ENCODE data around the gene KLK14. TPM values are rescaled to one million over a fixed set of nuclear protein-coding genes. Genes with fewer than 3 reads are reported as not detected.

Gene KLK14
- total RNA-seq, 3 donors from 2014 or later: 0.79 to 1.4 (median 1.2) TPM

GRCh38 chr19:51119611-51120010 is 36.9 kb upstream of the KLK14 start:
- Mint-ChIP-seq H3K4me1 (ENCODE audit: low read depth) (peaks cover 68% of the 10 kb centered on the region), H3K4me3 (no peak overlapping the region), H3K27me3 (ENCODE audit: low read depth) (peaks cover 3% of the 10 kb centered on the region), H3K9me3 (no peaks in the 10 kb centered on the region), H3K36me3 (ENCODE audit: insufficient read depth) (no peaks in the 10 kb centered on the region)
- ATAC-seq (no peak), DNase-seq (no peak)

GRCh38 chr19:51119101-51119500 is 36.4 kb upstream of the KLK14 start:
- DNase-seq (no peak), ATAC-seq (no peak)
- H3K36me3 Mint-ChIP-seq (ENCODE audit: insufficient read depth): no peaks in the 10 kb centered on the region
- H3K9me3 Mint-ChIP-seq: no peaks in the 10 kb centered on the region
- peaks cover 3% of the 10 kb centered on the region for H3K27me3 Mint-ChIP-seq (ENCODE audit: low read depth)
- peaks cover 65% of the 10 kb centered on the region for H3K4me1 Mint-ChIP-seq (ENCODE audit: low read depth)
- H3K4me3 Mint-ChIP-seq: no peak overlapping the region

GRCh38 chr19:51116736-51117286 is 34.1 kb upstream of the KLK14 start:
- ATAC-seq: no peak
- no peak overlapping the region for H3K4me3 Mint-ChIP-seq
- H3K9me3 Mint-ChIP-seq: no peaks in the 10 kb centered on the region
- DNase-seq: no peak
- H3K4me1 Mint-ChIP-seq (ENCODE audit: low read depth): peaks cover 42% of the 10 kb centered on the region
- no peaks in the 10 kb centered on the region for H3K36me3 Mint-ChIP-seq (ENCODE audit: insufficient read depth)
- peaks cover 3% of the 10 kb centered on the region for H3K27me3 Mint-ChIP-seq (ENCODE audit: low read depth)

- Mint-ChIP-seq H3K27me3 (ENCODE audit: low read depth) (peaks cover 3% of the 10 kb centered on the region), H3K4me1 (ENCODE audit: low read depth) (peaks cover 39% of the 10 kb centered on the region), H3K9me3 (no peaks in the 10 kb centered on the region), H3K4me3 (no peak overlapping the region), H3K36me3 (ENCODE audit: insufficient read depth) (no peaks in the 10 kb centered on the region)
- ATAC-seq: peak; percentile 91 to 93
- DNase-seq: no peak
These were observed 31.5 kb upstream of the KLK14 start for GRCh38 chr19:51114087-51114729.

DNA sequence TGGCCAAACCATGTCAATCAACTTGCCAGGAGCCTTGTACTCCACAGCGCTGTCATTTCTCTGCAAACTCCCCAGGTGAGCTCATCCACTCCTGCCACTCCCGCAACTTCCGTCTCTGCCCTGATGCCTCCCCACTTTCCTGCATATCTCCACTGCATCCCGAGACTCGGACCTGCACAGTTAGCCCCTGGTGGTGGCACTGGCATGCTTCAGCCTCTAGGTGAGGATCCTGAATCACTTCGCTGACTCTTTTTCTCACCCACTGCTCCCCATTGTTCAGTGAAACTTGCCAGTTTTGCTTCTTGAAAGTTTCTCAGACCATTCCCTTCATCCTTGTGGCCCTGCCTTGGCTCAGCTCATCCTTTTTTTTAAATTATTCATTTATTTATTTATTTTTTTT is 28.9 kb upstream of the KLK14 start:
- Mint-ChIP-seq H3K27me3 (ENCODE audit: low read depth) (peaks cover 3% of the 10 kb centered on the region), H3K36me3 (ENCODE audit: insufficient read depth) (peaks cover 1% of the 10 kb centered on the region), H3K9me3 (no peaks in the 10 kb centered on the region), H3K4me3 (no peak overlapping the region), H3K4me1 (ENCODE audit: low read depth) (peaks cover 43% of the 10 kb centered on the region)
- ATAC-seq: no peak
- DNase-seq: no peak

DNA sequence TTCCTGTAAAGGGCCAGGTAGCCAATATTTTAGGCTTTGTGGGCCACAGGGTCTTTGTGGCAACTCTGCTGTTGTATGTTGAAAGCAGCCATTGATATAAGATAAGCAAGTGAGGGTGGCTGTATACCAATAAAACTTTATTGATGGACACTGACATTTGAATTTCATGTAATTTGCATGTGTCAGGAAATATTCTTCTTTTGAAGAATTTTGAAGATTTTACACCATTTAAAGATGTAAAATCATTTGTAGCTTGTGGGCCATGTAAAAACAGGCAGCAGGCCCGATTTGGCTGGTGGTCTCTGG is 27.9 kb upstream of the KLK14 start:
- H3K36me3 Mint-ChIP-seq (ENCODE audit: insufficient read depth): peaks cover 5% of the 10 kb centered on the region

DNA sequence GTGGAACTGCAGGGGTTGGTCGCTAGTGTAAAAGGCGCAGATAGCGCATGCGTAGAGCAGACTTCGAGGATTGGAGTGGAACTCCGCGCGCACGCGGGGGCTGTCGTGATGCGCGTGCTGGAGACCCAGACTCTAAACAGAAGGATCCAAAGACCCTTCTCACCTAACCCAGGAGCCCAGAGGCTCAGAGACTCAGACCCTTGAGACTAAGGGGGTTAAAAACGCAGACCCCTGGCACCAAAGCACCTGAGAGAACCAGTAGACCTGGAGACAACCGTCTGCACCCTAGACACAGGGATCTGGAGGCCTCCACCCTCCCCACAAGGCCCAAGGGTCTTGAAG is 26.1 kb upstream of the KLK14 start:
- H3K27me3 Mint-ChIP-seq (ENCODE audit: low read depth): no peaks in the 10 kb centered on the region

More for the DNA sequence above, 27.9 kb upstream of the KLK14 start:
- DNase-seq: no peak
- Mint-ChIP-seq H3K27me3 (ENCODE audit: low read depth) (no peaks in the 10 kb centered on the region), H3K4me3 (no peak overlapping the region), H3K9me3 (no peaks in the 10 kb centered on the region), H3K4me1 (ENCODE audit: low read depth) (peaks cover 41% of the 10 kb centered on the region)
- no peak for ATAC-seq

DNA sequence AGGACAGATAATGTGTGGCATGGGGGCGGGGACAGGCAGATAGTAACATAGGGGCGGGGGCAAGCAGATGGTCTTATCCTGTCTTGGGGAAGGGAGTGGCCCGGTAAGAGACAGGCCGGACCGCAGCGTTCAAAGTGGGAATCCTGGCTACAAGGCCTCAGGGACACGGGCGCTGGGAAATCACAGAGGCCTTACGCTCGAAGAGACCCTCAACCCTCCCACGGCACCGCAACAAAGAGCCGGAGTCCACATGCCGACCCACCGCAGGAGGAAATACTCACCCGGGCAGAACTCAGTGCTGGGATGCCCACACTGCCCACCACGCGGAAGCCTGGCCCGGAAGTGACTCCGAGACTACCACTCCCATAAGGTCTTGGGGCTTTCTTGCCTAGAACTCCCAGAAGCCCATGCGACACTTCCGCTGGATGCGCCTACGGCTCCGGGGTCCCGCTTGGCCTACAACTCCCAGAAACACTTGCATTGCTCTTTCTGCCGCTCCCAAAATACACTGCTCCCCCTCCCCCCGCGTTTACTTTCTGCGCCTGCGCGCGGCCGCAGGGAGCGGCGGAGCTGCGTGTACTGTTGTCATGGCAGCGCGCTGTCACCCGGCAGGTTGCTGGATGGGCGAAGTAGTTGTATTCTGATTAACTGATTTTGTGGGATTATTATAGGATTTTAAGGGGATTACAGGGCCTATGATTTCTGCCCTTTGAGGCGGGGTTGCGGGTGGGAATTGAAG is 25.5 kb upstream of the KLK14 start, which contains the start of gene CTU1:
Gene CTU1 (minus strand): TSS at position 344 of the 739 bp plus-strand sequence. CDS start 3,840 bp downstream, outside the sequence.
- peak within 1 kb of the TSS; percentile 94 for H3K4me3 Mint-ChIP-seq
- peak; percentile 98 for DNase-seq
- H3K4me1 Mint-ChIP-seq (ENCODE audit: low read depth): peaks cover 37% of the 10 kb centered on the region
- H3K9me3 Mint-ChIP-seq: no peaks in the 10 kb centered on the region
- peak; percentile 97 to 98 for ATAC-seq
- no peaks in the 10 kb centered on the region for H3K27me3 Mint-ChIP-seq (ENCODE audit: low read depth)
- H3K36me3 Mint-ChIP-seq (ENCODE audit: insufficient read depth): peaks cover 17% of the 10 kb centered on the region

More for the DNA sequence above, 26.1 kb upstream of the KLK14 start:
- peak; percentile 35 to 36 for ATAC-seq
- Mint-ChIP-seq H3K9me3 (no peaks in the 10 kb centered on the region), H3K4me3 (peak overlapping the region; percentile 94), H3K4me1 (ENCODE audit: low read depth) (peaks cover 37% of the 10 kb centered on the region), H3K36me3 (ENCODE audit: insufficient read depth) (peaks cover 12% of the 10 kb centered on the region)
- no peak for DNase-seq

DNA sequence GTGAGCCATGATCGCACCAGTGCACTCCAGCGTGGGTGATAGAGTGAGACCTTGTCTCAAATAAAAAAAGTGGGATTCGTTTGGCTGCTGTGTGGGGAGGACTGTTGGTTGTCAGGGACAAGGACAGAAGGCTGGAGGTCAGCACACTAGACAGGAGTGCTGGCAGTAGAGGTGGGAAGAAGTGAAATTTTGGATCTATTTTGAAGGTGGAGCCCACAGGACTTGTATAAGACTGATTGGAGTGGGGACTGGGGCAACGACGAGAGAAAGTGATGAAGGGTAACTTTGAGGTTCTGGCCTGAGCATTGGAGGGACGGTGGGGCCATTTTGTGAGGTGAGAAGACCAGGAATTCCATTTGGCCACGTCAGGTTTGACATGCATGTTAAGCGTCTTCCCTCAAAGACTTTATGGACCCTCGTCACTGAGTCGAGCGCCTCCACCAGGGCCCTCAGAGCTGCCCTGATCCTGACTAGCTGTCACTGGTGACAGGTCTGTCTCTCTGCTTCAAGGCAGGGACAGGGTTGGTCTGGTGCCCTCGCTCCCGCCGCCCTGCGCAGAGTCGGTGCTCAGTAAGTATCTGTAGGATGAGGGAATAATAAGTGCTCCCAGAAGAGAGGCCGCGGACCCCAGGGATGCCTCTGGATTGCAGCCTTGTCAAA is 24.8 kb upstream of the KLK14 start:
- DNase-seq (no peak), ATAC-seq (peak; percentile 23 to 30)
- H3K4me1 Mint-ChIP-seq (ENCODE audit: low read depth): peaks cover 40% of the 10 kb centered on the region
- H3K4me3 Mint-ChIP-seq: peak overlapping the region; percentile 94
- peaks cover 20% of the 10 kb centered on the region for H3K36me3 Mint-ChIP-seq (ENCODE audit: insufficient read depth)
- no peaks in the 10 kb centered on the region for H3K9me3 Mint-ChIP-seq
- no peaks in the 10 kb centered on the region for H3K27me3 Mint-ChIP-seq (ENCODE audit: low read depth)

- no peak for ATAC-seq
- Mint-ChIP-seq H3K27me3 (ENCODE audit: low read depth) (no peaks in the 10 kb centered on the region), H3K9me3 (no peaks in the 10 kb centered on the region), H3K4me1 (ENCODE audit: low read depth) (peaks cover 45% of the 10 kb centered on the region), H3K4me3 (no peak overlapping the region), H3K36me3 (ENCODE audit: insufficient read depth) (peaks cover 32% of the 10 kb centered on the region)
- DNase-seq: no peak
These were observed 21.2 kb upstream of the KLK14 start for GRCh38 chr19:51103926-51104341.

DNA sequence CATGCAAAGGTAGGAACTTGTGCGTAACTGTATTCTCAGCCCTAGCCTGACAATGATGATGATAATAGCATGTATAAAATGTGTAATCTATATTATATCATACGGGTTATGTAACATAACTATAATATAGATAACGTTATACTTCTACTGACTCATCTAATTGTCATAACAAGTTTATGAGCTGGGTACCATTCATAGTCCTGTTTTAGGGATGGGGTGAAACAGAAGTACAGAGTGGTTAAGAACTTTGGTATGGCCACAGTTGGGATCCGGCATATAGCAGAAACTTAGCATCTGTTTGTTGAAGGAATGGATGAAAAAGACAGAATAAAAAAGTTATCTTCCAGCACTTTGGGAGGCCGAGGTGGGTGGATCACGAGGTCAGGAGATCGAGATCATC is 20.3 kb upstream of the KLK14 start:
- Mint-ChIP-seq H3K4me1 (ENCODE audit: low read depth) (peaks cover 37% of the 10 kb centered on the region), H3K36me3 (ENCODE audit: insufficient read depth) (peaks cover 32% of the 10 kb centered on the region), H3K9me3 (no peaks in the 10 kb centered on the region), H3K4me3 (no peak overlapping the region), H3K27me3 (ENCODE audit: low read depth) (no peaks in the 10 kb centered on the region)
- no peak for ATAC-seq
- DNase-seq: no peak

DNA sequence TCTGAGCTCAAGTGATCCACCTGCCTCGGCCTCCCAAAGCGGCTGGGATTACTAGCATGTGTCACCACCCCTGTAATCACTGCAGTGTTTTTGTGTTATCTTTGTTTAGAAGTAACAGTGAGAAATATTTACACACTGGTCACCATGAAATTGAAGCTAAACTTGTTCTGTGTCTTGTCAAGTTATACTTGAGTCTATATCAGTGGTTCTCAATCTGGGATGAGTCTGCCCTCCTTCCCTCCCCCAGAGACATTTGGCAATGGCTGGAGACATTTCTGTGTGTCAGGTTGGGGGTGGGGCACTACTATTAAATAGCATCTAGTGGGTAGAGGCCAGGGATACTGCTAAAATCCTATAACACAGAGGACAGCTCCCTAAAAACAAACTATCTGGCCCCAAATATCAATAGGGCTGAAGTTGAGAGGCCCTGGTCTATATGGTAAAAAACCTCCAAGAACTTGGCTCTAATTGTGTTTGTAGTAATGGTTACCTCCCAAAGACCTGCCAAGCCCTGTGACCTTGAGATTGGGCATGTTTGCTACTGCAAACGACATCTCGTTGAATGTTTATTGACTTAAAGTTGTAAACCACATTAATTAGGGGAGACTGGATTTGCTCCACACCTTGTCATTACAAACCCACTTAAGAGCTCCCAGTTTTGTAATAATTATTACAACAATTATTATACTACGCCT is 18.6 kb upstream of the KLK14 start:
- DNase-seq (no peak), ATAC-seq (no peak)
- no peak overlapping the region for H3K4me3 Mint-ChIP-seq
- H3K36me3 Mint-ChIP-seq (ENCODE audit: insufficient read depth): peaks cover 38% of the 10 kb centered on the region
- H3K27me3 Mint-ChIP-seq (ENCODE audit: low read depth): no peaks in the 10 kb centered on the region
- H3K4me1 Mint-ChIP-seq (ENCODE audit: low read depth): peaks cover 36% of the 10 kb centered on the region
- no peaks in the 10 kb centered on the region for H3K9me3 Mint-ChIP-seq

GRCh38 chr19:51100601-51101000 is 17.9 kb upstream of the KLK14 start:
- peaks cover 30% of the 10 kb centered on the region for H3K4me1 Mint-ChIP-seq (ENCODE audit: low read depth)
- peaks cover 34% of the 10 kb centered on the region for H3K36me3 Mint-ChIP-seq (ENCODE audit: insufficient read depth)
- DNase-seq (no peak), ATAC-seq (no peak)
- H3K9me3 Mint-ChIP-seq: no peaks in the 10 kb centered on the region
- H3K4me3 Mint-ChIP-seq: no peak overlapping the region
- H3K27me3 Mint-ChIP-seq (ENCODE audit: low read depth): no peaks in the 10 kb centered on the region

DNA sequence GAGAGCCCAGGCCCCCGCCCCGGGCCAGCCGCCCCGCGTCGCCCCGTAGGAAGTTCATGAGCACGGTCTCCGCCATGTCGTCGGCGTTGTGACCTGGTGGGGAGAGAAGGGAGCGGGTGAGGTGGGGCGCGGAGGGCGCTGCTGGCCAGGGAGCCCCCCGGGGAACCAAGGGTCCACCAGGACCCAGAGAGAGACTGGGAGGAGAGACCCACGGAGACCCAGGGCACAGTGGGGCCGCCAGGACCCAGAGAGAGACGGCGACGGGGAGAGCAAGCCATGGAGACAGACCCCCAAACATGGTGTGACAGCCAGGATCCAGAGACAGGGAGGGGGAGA is 16.3 kb upstream of the KLK14 start:
- DNase-seq (no peak), ATAC-seq (no peak)
- Mint-ChIP-seq H3K9me3 (no peaks in the 10 kb centered on the region), H3K4me3 (peak overlapping the region; percentile 11), H3K36me3 (ENCODE audit: insufficient read depth) (peaks cover 30% of the 10 kb centered on the region), H3K4me1 (ENCODE audit: low read depth) (peaks cover 23% of the 10 kb centered on the region), H3K27me3 (ENCODE audit: low read depth) (no peaks in the 10 kb centered on the region)
